DMS153 treated with DMSO at 0.1 percent for 48 hours (cell line): ENCODE results near the gene HSF2BP.
"Not testable (repeated sequence)": the region's sequence is repeated elsewhere in the genome, so short reads cannot be mapped to it uniquely, and the experiment has no call there.

ENCODE experiments used
- DNase-seq: peaks from one replicate; lab custom pipeline; 2025; ENCODE audit not compliant: unreplicated experiment; lab: John Stamatoyannopoulos, UW

The HSF2BP gene

GRCh38 chr21:43599728-43600127 lies 59.6 kb downstream of the HSF2BP start:
- DNase-seq: no peak

GRCh38 chr21:43598416-43599120 lies 60.7 kb downstream of the HSF2BP start:
- DNase-seq: no peak

GRCh38 chr21:43597540-43598250 lies 61.6 kb downstream of the HSF2BP start:
- DNase-seq: no peak

GRCh38 chr21:43597052-43597451 lies 62.2 kb downstream of the HSF2BP start:
- DNase-seq: no peak

- DNase-seq: no peak
Observed at GRCh38 chr21:43596616-43597015, 62.7 kb downstream of the HSF2BP start.

GRCh38 chr21:43595769-43596168 lies 63.5 kb downstream of the HSF2BP start:
- not testable (repeated sequence) for DNase-seq

GRCh38 chr21:43593078-43593477 lies 66.2 kb downstream of the HSF2BP start:
- no peak for DNase-seq

GRCh38 chr21:43591571-43591970 lies 67.7 kb downstream of the HSF2BP start:
- DNase-seq: no peak

GRCh38 chr21:43590194-43590593 lies 69.1 kb downstream of the HSF2BP start:
- DNase-seq: no peak

GRCh38 chr21:43588957-43589356 lies 70.3 kb downstream of the HSF2BP start:
- DNase-seq: no peak

GRCh38 chr21:43585924-43586413 lies 73.3 kb downstream of the HSF2BP start:
- peak; percentile 26 for DNase-seq

GRCh38 chr21:43585514-43585913 lies 73.8 kb downstream of the HSF2BP start:
- no peak for DNase-seq

- DNase-seq: no peak
Observed at GRCh38 chr21:43581453-43581852, 77.8 kb downstream of the HSF2BP start.

- DNase-seq: no peak
Observed at GRCh38 chr21:43578677-43579303, 80.5 kb downstream of the HSF2BP start.

- no peak for DNase-seq
Observed at GRCh38 chr21:43575473-43575844, 83.8 kb downstream of the HSF2BP start.

- DNase-seq: no peak
Observed at GRCh38 chr21:43574741-43575472, 84.4 kb downstream of the HSF2BP start.

- DNase-seq: no peak
Observed at GRCh38 chr21:43573921-43574320, 85.4 kb downstream of the HSF2BP start.

GRCh38 chr21:43572446-43572845 lies 86.8 kb downstream of the HSF2BP start:
- DNase-seq: no peak

GRCh38 chr21:43571976-43572375 lies 87.3 kb downstream of the HSF2BP start:
- no peak for DNase-seq

- DNase-seq: not testable (repeated sequence)
Observed at GRCh38 chr21:43570195-43570594, 89.1 kb downstream of the HSF2BP start.

- DNase-seq: not testable (repeated sequence)
Observed at GRCh38 chr21:43562451-43562850, 96.8 kb downstream of the HSF2BP start.
